Measurements from ENCODE around the gene GABPB2. TPM values are rescaled to one million over a fixed set of nuclear protein-coding genes. Genes with fewer than 3 reads are reported as not detected.

GABPB2 gene
- polyA plus RNA-seq, 2 of the 4 experiments (the other 2 are of a cell fraction) = 2.4 to 9.9 TPM

- Histone ChIP-seq H3K9me3 (no peaks in the 10 kb centered on the region), H3K4me2 (no peak overlapping the region), H3K4me1 (no peaks in the 10 kb centered on the region), H3K4me3 (no peak overlapping the region), H3K27ac (no peak overlapping the region)
- FAIRE-seq (no peak), ATAC-seq (peak in 1 of 2 experiments; percentile 39; a peak in 2 of 6 replicates), DNase-seq (ENCODE audit: low read depth in 1 of 2, low spot score in 1 of 2) (no peak)
- ChIA-PET POLR2A (no interaction called here), CTCF (interaction anchor here (1.0 to 3.8 kb wide), 9 partner anchors 9 to 65 kb away, joined by 3 to 23 read pairs (median 4); partner anchors contain the start of genes GABPB2 and TNFAIP8L2)
- TF ChIP-seq KDM1A (IDR thresholded peaks at IDR 0.05; ENCODE audit: low read depth) (no peak), KDM5A (IDR thresholded peaks at IDR 0.05) (no peak), HMGXB4 (CRISPR knock-in tag; IDR thresholded peaks at IDR 0.05; ENCODE audit: borderline replicate concordance) (no peak), HDAC2 (IDR thresholded peaks at IDR 0.05) (no peak), MAFK (IDR thresholded peaks at IDR 0.05; ENCODE audit: partially characterized antibody) (no peak), BHLHE40 (IDR thresholded peaks at IDR 0.05; ENCODE audit: low read depth, low read length) (no peak), HOXA7 (CRISPR knock-in tag; IDR thresholded peaks at IDR 0.05) (no peak), NFE2L2 (conservative IDR thresholded peaks at IDR 0.05; ENCODE audit: low read length) (no peak), RCOR1 (IDR thresholded peaks at IDR 0.05; ENCODE audit: low read depth, low read length) (no peak), CEBPB (IDR thresholded peaks at IDR 0.05) (no peak), SREBF2 (IDR thresholded peaks at IDR 0.05) (no peak), FOXS1 (CRISPR knock-in tag; IDR thresholded peaks at IDR 0.05) (no peak), HEYL (CRISPR knock-in tag; IDR thresholded peaks at IDR 0.05) (no peak), HOXB5 (CRISPR knock-in tag; IDR thresholded peaks at IDR 0.05) (no peak), SMC3 (IDR thresholded peaks at IDR 0.05) (no peak), RFX5 (IDR thresholded peaks at IDR 0.05) (no peak)
- TF ChIP-seq, protein P1, sequence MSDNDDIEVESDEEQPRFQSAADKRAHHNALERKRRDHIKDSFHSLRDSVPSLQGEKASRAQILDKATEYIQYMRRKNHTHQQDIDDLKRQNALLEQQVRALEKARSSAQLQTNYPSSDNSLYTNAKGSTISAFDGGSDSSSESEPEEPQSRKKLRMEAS (IDR thresholded peaks at IDR 0.05) = no peak
- TF ChIP-seq, protein P2, sequence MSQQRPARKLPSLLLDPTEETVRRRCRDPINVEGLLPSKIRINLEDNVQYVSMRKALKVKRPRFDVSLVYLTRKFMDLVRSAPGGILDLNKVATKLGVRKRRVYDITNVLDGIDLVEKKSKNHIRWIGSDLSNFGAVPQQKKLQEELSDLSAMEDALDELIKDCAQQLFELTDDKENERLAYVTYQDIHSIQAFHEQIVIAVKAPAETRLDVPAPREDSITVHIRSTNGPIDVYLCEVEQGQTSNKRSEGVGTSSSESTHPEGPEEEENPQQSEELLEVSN (IDR thresholded peaks at IDR 0.05; ENCODE audit: borderline replicate concordance, low read depth) = no peak
- TF ChIP-seq, protein P3, sequence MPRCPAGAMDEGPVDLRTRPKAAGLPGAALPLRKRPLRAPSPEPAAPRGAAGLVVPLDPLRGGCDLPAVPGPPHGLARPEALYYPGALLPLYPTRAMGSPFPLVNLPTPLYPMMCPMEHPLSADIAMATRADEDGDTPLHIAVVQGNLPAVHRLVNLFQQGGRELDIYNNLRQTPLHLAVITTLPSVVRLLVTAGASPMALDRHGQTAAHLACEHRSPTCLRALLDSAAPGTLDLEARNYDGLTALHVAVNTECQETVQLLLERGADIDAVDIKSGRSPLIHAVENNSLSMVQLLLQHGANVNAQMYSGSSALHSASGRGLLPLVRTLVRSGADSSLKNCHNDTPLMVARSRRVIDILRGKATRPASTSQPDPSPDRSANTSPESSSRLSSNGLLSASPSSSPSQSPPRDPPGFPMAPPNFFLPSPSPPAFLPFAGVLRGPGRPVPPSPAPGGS (IDR thresholded peaks at IDR 0.05) = no peak
- TF ChIP-seq, protein P4, sequence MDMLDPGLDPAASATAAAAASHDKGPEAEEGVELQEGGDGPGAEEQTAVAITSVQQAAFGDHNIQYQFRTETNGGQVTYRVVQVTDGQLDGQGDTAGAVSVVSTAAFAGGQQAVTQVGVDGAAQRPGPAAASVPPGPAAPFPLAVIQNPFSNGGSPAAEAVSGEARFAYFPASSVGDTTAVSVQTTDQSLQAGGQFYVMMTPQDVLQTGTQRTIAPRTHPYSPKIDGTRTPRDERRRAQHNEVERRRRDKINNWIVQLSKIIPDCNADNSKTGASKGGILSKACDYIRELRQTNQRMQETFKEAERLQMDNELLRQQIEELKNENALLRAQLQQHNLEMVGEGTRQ (IDR thresholded peaks at IDR 0.05) = no peak
- 78% methylated on average over 12 of the region's 12 CpGs for WGBS (ENCODE audit: missing lambda C conversion rate)
Measured at GRCh38 chr1:151135433-151136385, 65.1 kb downstream of the GABPB2 start.

DNA sequence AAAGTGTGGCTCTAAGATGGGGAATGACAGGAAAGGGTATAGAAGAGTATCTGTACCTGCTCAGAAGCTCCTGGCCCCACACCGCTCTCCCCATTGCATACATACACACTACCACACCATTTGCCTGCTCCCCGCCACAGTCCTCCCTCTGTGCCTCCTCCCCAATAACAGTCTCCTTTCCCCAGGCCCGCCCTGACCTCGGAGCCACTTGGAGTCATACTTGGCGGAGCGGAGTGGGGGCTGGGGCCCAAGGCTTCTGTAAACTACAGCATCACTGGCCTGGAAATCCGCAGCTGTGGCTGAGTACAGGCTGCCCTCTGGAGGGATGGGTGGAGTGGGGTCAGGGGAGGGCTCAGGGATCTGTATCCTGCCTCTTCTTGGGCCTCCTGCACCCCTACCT is 67.2 kb downstream of the GABPB2 start:
- 87% methylated on average over 7 of the region's 7 CpGs for WGBS (ENCODE audit: missing lambda C conversion rate)
- Histone ChIP-seq H3K4me1 (no peaks in the 10 kb centered on the region), H3K27ac (no peak overlapping the region), H3K4me2 (no peak overlapping the region), H3K9me3 (no peaks in the 10 kb centered on the region), H3K4me3 (no peak overlapping the region)
- CTCF ChIA-PET = interaction anchor here (1.4 to 2.7 kb wide), 2 partner anchors 18 to 67 kb away, joined by 6 to 8 read pairs; partner anchors contain the start of gene GABPB2
- no peak for ATAC-seq
- FAIRE-seq = no peak
- no peak for DNase-seq (ENCODE audit: low read depth in 1 of 2, low spot score in 1 of 2)
- POLR2A ChIA-PET = no interaction called here
- TF ChIP-seq CBX8 (IDR thresholded peaks at IDR 0.05) (no peak), HEYL (CRISPR knock-in tag; IDR thresholded peaks at IDR 0.05) (no peak), CHD2 (IDR thresholded peaks at IDR 0.05; ENCODE audit: low read length, partially characterized antibody) (no peak), SREBF2 (IDR thresholded peaks at IDR 0.05) (no peak), JUNB (IDR thresholded peaks at IDR 0.05) (no peak), EP300 (IDR thresholded peaks at IDR 0.05) (no peak), BHLHE40 (IDR thresholded peaks at IDR 0.05; ENCODE audit: low read depth, low read length) (no peak), JUN (IDR thresholded peaks at IDR 0.05) (no peak), HOXA7 (CRISPR knock-in tag; IDR thresholded peaks at IDR 0.05) (no peak), RCOR1 (IDR thresholded peaks at IDR 0.05; ENCODE audit: low read depth, low read length) (no peak), ZSCAN20 (CRISPR knock-in tag; IDR thresholded peaks at IDR 0.05) (no peak), RFX5 (IDR thresholded peaks at IDR 0.05) (no peak), KDM1A (IDR thresholded peaks at IDR 0.05; ENCODE audit: low read depth) (no peak), NPAS2 (CRISPR knock-in tag; IDR thresholded peaks at IDR 0.05; ENCODE audit: borderline replicate concordance) (no peak), EHF (CRISPR knock-in tag; IDR thresholded peaks at IDR 0.05) (no peak), HOXB13 (CRISPR knock-in tag; IDR thresholded peaks at IDR 0.05; ENCODE audit: low read depth) (no peak)

Data from A549 (cell line).